Endodermal cell (in vitro differentiated cells): ENCODE data around the gene RBMS3. TPM values are rescaled to one million over a fixed set of nuclear protein-coding genes. Genes with fewer than 3 reads are reported as not detected.

Experiments
- DNase-seq: peaks from one replicate; pipeline ENCODE4 v3.0.0-alpha.2; 2017
- H3K27ac ChIP-seq: 2 replicates; pipeline ENCODE4 v1.5.1; 2013; ENCODE audit warnings: mild to moderate bottlenecking, low read depth, low read length, moderate library complexity
- H3K27me3 ChIP-seq: 2 replicates; pipeline ENCODE4 v1.6.1; 2013; ENCODE audit warnings: mild to moderate bottlenecking, low read length, moderate library complexity; ENCODE audit not compliant: insufficient read depth, control insufficient read depth, poor library complexity, severe bottlenecking
- H3K36me3 ChIP-seq: 2 replicates; pipeline ENCODE4 v1.7.0; 2013; ENCODE audit warnings: mild to moderate bottlenecking, low read length, moderate library complexity; ENCODE audit not compliant: control insufficient read depth, insufficient read depth
- H3K4me1 ChIP-seq: one replicate; pipeline ENCODE4 v1.7.0; 2013; ENCODE audit warnings: low read length; ENCODE audit not compliant: control insufficient read depth, insufficient read depth
- H3K4me3 ChIP-seq: 2 replicates; pipeline ENCODE4 v1.5.1; 2013; ENCODE audit warnings: mild to moderate bottlenecking, low read length, moderate library complexity
- H3K9ac ChIP-seq: 2 replicates; pipeline ENCODE4 v1.6.1; 2013; ENCODE audit warnings: mild to moderate bottlenecking, low read length, moderate library complexity; ENCODE audit not compliant: poor library complexity, severe bottlenecking; ENCODE audit errors: extremely low read depth
- H3K9me3 ChIP-seq: 2 replicates; pipeline ENCODE4 v1.6.1; 2013; ENCODE audit warnings: mild to moderate bottlenecking, low read length, moderate library complexity; ENCODE audit not compliant: control insufficient read depth
- H3K27ac Mint-ChIP-seq: 2 replicates; pipeline ENCODE4 v1.8.0; 2020; ENCODE audit warnings: mixed read lengths
- H3K27me3 Mint-ChIP-seq: 2 replicates; pipeline ENCODE4 v1.8.0; 2021; ENCODE audit warnings: mild to moderate bottlenecking, mixed read lengths; ENCODE audit not compliant: insufficient read depth
- H3K36me3 Mint-ChIP-seq: 2 replicates; pipeline ENCODE4 v1.8.0; 2020; ENCODE audit warnings: low read depth, mixed read lengths
- H3K4me1 Mint-ChIP-seq: 2 replicates; pipeline ENCODE4 v1.8.0; 2020; ENCODE audit warnings: mixed read lengths
- H3K4me3 Mint-ChIP-seq: 2 replicates; pipeline ENCODE4 v1.8.0; 2020; ENCODE audit warnings: mild to moderate bottlenecking, moderate library complexity, mixed read lengths
- H3K9me3 Mint-ChIP-seq: 2 replicates; pipeline ENCODE4 v1.8.0; 2020; ENCODE audit warnings: mild to moderate bottlenecking, mixed read lengths
- WGBS, 2 experiments: methylation state at CpG; one replicate each; pipeline versions ENCODE4 v1.1.5 to v1.1.7; 2013; ENCODE audit warnings: missing lambda C conversion rate in 2 of 2, mixed read lengths in 1 of 2; ENCODE audit not compliant: insufficient coverage in 1 of 2, insufficient read length in 1 of 2; 5-methylcytosine and 5-hydroxymethylcytosine counted together
- total RNA-seq, 2 donors: library from RNA; stranded (reverse); fragmentation: NEBNext Ultra II Directional in 1 of 2; extraction: Animal tissue kit (Norgen Biotek cat#: 25700) in 1 of 2; gene quantifications; 2 replicates in 1 of 2; 3 replicates in 1 of 2; pipeline ENCODE4 v1.2.1, GENCODE V29; 2021
- TF ChIP-seq, protein P1 (sequence below): fragments of 200-600 bp; sonication (generic); conservative IDR thresholded peaks from 2 replicates; pipeline ENCODE4 v1.5.0; 2021; ENCODE audit warnings: antibody characterized with exemption, mild to moderate bottlenecking

RBMS3 gene
- total RNA-seq, 2 donors from 2014 or later, result 2.0 to 7.3 TPM

DNA sequence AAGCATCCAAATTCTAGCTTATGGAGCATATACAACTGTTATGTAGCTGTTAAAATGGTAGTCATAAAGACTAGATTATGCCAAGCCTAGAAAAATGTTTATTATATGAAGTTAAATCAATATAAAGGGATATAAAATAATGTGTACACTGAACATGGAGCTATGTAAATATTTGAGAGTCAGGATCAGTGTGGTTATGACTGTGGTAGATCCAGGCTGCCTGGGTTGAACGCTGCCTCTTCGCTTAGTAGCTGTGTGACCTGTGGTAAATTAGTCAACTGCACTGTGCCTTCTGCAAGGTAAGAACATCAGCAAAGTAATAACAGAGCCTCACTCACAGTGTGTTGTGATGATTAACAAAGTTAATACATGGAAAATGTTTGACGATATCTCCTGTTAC lies 212.2 kb downstream of the RBMS3 start:
- Histone ChIP-seq H3K4me3 (no peak overlapping the region), H3K27ac (no peak overlapping the region), H3K9me3 (peaks cover 6% of the 10 kb centered on the region), H3K36me3 (no peaks in the 10 kb centered on the region), H3K27me3 (no peaks in the 10 kb centered on the region), H3K4me1 (no peaks in the 10 kb centered on the region), H3K9ac (no peak overlapping the region)
- Mint-ChIP-seq H3K27me3 (no peaks in the 10 kb centered on the region), H3K4me3 (no peak overlapping the region), H3K36me3 (no peaks in the 10 kb centered on the region), H3K9me3 (no peaks in the 10 kb centered on the region), H3K4me1 (no peaks in the 10 kb centered on the region), H3K27ac (no peak overlapping the region)
- no peak for DNase-seq
- WGBS, 2 experiments, result 96% methylated on average over 3 of the region's 3 CpGs; no CpG with 5 or more reads in 1 of the 2 experiments
- TF ChIP-seq, protein P1, sequence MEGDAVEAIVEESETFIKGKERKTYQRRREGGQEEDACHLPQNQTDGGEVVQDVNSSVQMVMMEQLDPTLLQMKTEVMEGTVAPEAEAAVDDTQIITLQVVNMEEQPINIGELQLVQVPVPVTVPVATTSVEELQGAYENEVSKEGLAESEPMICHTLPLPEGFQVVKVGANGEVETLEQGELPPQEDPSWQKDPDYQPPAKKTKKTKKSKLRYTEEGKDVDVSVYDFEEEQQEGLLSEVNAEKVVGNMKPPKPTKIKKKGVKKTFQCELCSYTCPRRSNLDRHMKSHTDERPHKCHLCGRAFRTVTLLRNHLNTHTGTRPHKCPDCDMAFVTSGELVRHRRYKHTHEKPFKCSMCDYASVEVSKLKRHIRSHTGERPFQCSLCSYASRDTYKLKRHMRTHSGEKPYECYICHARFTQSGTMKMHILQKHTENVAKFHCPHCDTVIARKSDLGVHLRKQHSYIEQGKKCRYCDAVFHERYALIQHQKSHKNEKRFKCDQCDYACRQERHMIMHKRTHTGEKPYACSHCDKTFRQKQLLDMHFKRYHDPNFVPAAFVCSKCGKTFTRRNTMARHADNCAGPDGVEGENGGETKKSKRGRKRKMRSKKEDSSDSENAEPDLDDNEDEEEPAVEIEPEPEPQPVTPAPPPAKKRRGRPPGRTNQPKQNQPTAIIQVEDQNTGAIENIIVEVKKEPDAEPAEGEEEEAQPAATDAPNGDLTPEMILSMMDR, result no peak

DNA sequence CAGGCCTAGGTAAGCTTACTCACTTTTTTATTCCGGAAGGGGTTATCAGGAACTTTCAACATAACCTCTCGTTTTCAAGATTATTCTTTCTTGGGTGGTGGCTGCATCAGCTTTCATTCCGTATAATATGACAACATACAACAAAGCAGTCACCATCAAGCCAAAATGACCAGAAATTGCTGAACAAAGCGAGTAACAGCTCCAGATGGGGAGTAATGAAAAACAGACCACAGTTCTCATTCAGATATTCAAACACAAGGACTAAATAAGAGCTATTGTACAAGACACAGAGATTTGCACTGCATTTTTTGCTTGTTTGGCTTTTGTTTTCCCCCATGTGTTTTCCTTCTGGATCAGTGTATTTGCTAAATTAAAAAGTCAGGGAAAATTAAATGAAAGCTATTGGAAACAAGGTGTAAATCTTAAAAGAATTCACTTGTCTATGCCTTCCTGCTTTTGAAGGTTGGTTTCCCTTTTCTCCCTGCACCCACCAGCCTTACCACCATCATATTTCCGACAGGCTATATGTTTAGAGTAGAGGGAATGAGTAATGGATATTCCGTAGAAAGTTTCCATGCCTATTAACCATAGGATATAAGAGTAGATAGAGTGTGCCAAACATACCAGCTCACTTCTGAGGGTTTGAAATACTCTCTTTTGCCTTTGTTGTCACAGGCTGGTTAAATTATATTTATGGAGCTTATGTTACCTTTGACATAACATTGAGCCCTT lies 213.6 kb downstream of the RBMS3 start:
- Mint-ChIP-seq H3K4me1 (no peaks in the 10 kb centered on the region), H3K27ac (no peak overlapping the region), H3K27me3 (no peaks in the 10 kb centered on the region), H3K36me3 (no peaks in the 10 kb centered on the region), H3K9me3 (no peaks in the 10 kb centered on the region), H3K4me3 (no peak overlapping the region)
- Histone ChIP-seq H3K27ac (no peak overlapping the region), H3K4me1 (no peaks in the 10 kb centered on the region), H3K9me3 (peaks cover 6% of the 10 kb centered on the region), H3K9ac (no peak overlapping the region), H3K4me3 (no peak overlapping the region), H3K27me3 (no peaks in the 10 kb centered on the region), H3K36me3 (no peaks in the 10 kb centered on the region)
- no peak for DNase-seq
- TF ChIP-seq, protein P1, result no peak
- WGBS, 2 experiments, result 94 to 100% methylated on average over 1 to 5 of the region's 6 CpGs

DNA sequence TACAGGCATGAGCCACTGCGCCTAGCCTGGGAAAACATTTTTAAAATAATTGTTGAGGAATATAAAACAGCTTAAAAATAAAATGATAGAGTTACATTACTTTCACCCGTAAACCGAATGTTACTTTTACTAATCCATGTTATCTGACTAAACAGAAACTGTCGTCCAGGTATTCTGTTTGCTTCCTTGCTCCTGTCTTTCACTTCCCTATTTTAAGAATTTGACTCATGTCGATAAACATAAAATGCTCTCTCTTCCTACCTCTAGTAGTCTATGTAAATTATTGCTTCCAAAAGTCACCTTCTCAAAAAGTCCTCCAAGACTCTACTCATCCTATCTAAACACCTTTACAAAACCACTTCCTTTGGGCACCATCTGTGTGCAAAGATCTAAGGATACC lies 216.4 kb downstream of the RBMS3 start:
- Histone ChIP-seq H3K9ac (no peak overlapping the region), H3K4me1 (no peaks in the 10 kb centered on the region), H3K36me3 (no peaks in the 10 kb centered on the region), H3K27ac (no peak overlapping the region), H3K27me3 (no peaks in the 10 kb centered on the region), H3K9me3 (no peaks in the 10 kb centered on the region), H3K4me3 (no peak overlapping the region)
- H3K9me3 Mint-ChIP-seq, result no peaks in the 10 kb centered on the region
- WGBS, 2 experiments, result 92 to 100% methylated on average over 4 to 5 of the region's 5 CpGs
- no peaks in the 10 kb centered on the region for H3K4me1 Mint-ChIP-seq
- no peaks in the 10 kb centered on the region for H3K27me3 Mint-ChIP-seq
- DNase-seq, result no peak
- no peak overlapping the region for H3K27ac Mint-ChIP-seq
- TF ChIP-seq, protein P1, result no peak
- H3K4me3 Mint-ChIP-seq, result no peak overlapping the region
- no peaks in the 10 kb centered on the region for H3K36me3 Mint-ChIP-seq
